ENCODE data around the gene UGT1A4.
"Not testable (repeated sequence)": the region's sequence is repeated elsewhere in the genome, so short reads cannot be mapped to it uniquely, and the experiment has no call there.

The UGT1A4 gene

GRCh38 chr2:233712611-233713261 lies 5.8 kb upstream of the UGT1A4 start, which contains the start of gene UGT1A5:
Gene UGT1A5, plus strand, starts transcription at chr2:233712907. Its CDS starts 85 bp downstream, at chr2:233712992.
- no peaks in the 10 kb centered on the region for H3K9me3 ChIP-seq (ENCODE audit: control insufficient read depth, low read length)
- no peak within 1 kb of the TSS for H3K27ac ChIP-seq (ENCODE audit: insufficient read depth, low read length, poor library complexity, severe bottlenecking)
- no peaks in the 10 kb centered on the region for H3K4me1 ChIP-seq (ENCODE audit: control insufficient read depth, insufficient read depth, low read length, poor library complexity, severe bottlenecking)
- H3K4me3 ChIP-seq (ENCODE audit: insufficient read depth, low read depth, low read length, poor library complexity, severe bottlenecking): no peak within 1 kb of the TSS
- no peak for DNase-seq
- peaks cover 5% of the 10 kb centered on the region for H3K27me3 ChIP-seq (replicated peaks; ENCODE audit: control insufficient read depth, insufficient read depth, low read length, poor library complexity, severe bottlenecking)
- no peaks in the 10 kb centered on the region for H3K36me3 ChIP-seq (ENCODE audit: control insufficient read depth, insufficient read depth, low read length)

DNA sequence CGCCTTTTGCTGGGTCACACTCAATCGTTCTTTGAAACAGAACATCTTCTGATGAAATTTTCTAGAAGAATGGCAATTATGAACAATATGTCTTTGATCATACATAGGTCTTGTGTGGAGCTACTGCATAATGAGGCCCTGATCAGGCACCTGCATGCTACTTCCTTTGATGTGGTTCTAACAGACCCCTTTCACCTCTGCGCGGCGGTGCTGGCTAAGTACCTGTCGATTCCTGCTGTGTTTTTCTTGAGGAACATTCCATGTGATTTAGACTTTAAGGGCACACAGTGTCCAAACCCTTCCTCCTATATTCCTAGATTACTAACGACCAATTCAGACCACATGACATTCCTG lies 5.3 kb upstream of the UGT1A4 start:
- no peaks in the 10 kb centered on the region for H3K36me3 ChIP-seq (ENCODE audit: control insufficient read depth, insufficient read depth, low read length)
- no peak for DNase-seq

GRCh38 chr2:233714121-233714520 lies 4.4 kb upstream of the UGT1A4 start:
- Histone ChIP-seq H3K27ac (ENCODE audit: insufficient read depth, low read length, poor library complexity, severe bottlenecking) (no peak overlapping the region), H3K27me3 (replicated peaks; ENCODE audit: control insufficient read depth, insufficient read depth, low read length, poor library complexity, severe bottlenecking) (peaks cover 2% of the 10 kb centered on the region), H3K4me3 (ENCODE audit: insufficient read depth, low read depth, low read length, poor library complexity, severe bottlenecking) (no peak overlapping the region), H3K36me3 (ENCODE audit: control insufficient read depth, insufficient read depth, low read length) (no peaks in the 10 kb centered on the region), H3K9me3 (ENCODE audit: control insufficient read depth, low read length) (no peaks in the 10 kb centered on the region), H3K4me1 (ENCODE audit: control insufficient read depth, insufficient read depth, low read length, poor library complexity, severe bottlenecking) (no peaks in the 10 kb centered on the region)
- no peak for DNase-seq

More for the DNA sequence above, 5.3 kb upstream of the UGT1A4 start:
- Histone ChIP-seq H3K4me1 (ENCODE audit: control insufficient read depth, insufficient read depth, low read length, poor library complexity, severe bottlenecking) (no peaks in the 10 kb centered on the region), H3K4me3 (ENCODE audit: insufficient read depth, low read depth, low read length, poor library complexity, severe bottlenecking) (no peak overlapping the region), H3K27ac (ENCODE audit: insufficient read depth, low read length, poor library complexity, severe bottlenecking) (no peak overlapping the region), H3K27me3 (replicated peaks; ENCODE audit: control insufficient read depth, insufficient read depth, low read length, poor library complexity, severe bottlenecking) (peaks cover 5% of the 10 kb centered on the region), H3K9me3 (ENCODE audit: control insufficient read depth, low read length) (no peaks in the 10 kb centered on the region)

DNA sequence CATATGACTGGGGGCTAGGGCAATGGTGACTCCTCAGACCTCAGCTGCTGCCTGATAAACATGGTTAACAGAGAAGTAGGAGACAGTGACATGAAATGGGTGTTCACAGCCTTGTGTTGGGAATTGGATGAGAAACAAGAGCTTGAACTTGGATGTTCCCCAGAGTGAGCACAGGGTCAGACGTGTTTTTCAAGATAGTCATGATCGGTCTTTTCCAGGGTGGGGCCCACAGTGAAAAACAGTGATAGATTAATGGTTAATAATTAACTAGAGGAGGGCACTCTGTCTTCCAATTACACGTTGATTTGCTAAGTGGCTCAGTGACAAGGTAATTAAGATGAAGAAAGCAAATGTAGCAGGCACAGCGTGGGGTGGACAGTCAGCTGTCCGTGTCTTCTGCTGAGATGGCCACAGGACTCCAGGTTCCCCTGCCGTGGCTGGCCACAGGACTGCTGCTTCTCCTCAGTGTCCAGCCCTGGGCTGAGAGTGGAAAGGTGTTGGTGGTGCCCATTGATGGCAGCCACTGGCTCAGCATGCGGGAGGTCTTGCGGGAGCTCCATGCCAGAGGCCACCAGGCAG lies 10.3 kb downstream of the UGT1A4 start, which contains the start of gene UGT1A3:
UGT1A3 (plus strand) TSS at position 320 of the 579 bp plus-strand sequence; CDS start at position 405, 85 bp downstream.
- no peaks in the 10 kb centered on the region for H3K27me3 ChIP-seq (replicated peaks; ENCODE audit: control insufficient read depth, insufficient read depth, low read length, poor library complexity, severe bottlenecking)
- H3K9me3 ChIP-seq (ENCODE audit: control insufficient read depth, low read length): no peaks in the 10 kb centered on the region
- H3K4me3 ChIP-seq (ENCODE audit: insufficient read depth, low read depth, low read length, poor library complexity, severe bottlenecking): no peak within 1 kb of the TSS
- H3K4me1 ChIP-seq (ENCODE audit: control insufficient read depth, insufficient read depth, low read length, poor library complexity, severe bottlenecking): no peaks in the 10 kb centered on the region
- H3K27ac ChIP-seq (ENCODE audit: insufficient read depth, low read length, poor library complexity, severe bottlenecking): no peak within 1 kb of the TSS
- no peak for DNase-seq
- no peaks in the 10 kb centered on the region for H3K36me3 ChIP-seq (ENCODE audit: control insufficient read depth, insufficient read depth, low read length)

DNA sequence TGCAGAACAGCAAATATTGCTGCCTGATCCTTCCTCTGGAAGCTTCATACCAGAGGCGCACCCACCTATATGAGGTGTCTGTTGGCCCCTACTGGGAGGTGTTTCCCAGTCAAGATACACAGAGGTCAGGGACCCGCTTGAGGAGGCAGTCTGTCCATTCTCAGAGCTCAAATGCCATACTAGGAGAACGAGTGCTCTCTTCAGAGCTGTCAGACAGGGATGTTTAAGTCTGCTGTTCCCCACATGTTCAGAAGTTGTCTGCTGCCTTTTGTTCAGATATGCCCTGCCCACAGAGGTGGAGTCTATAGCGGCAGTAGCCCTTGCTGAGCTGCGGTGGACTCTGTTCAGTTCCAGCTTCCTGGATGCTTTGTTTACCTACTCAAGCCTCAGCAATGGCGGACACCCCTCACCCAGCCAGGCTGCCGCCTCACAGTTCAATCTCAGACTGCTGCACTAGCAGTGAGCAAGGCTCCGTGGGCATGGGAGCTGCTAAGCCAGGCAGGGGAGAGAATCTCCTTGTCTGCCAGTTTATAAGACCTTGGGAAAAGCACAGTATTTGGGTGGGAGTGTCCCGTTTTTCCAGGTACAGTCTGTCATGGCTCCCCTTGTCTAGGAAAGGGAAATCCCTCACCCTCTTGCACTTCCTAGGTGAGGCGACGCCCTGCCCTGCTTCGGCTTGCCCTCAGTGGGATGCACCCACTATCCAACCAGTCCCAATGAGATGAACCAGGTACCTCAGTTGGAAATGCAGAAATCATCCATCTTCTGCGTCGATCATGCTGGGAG lies 18.5 kb downstream of the UGT1A4 start:
- not testable (repeated sequence) for DNase-seq; H3K27ac ChIP-seq (ENCODE audit: insufficient read depth, low read length, poor library complexity, severe bottlenecking); H3K36me3 ChIP-seq (ENCODE audit: control insufficient read depth, insufficient read depth, low read length); H3K27me3 ChIP-seq (replicated peaks; ENCODE audit: control insufficient read depth, insufficient read depth, low read length, poor library complexity, severe bottlenecking); H3K4me3 ChIP-seq (ENCODE audit: insufficient read depth, low read depth, low read length, poor library complexity, severe bottlenecking); H3K9me3 ChIP-seq (ENCODE audit: control insufficient read depth, low read length); H3K4me1 ChIP-seq (ENCODE audit: control insufficient read depth, insufficient read depth, low read length, poor library complexity, severe bottlenecking)

DNA sequence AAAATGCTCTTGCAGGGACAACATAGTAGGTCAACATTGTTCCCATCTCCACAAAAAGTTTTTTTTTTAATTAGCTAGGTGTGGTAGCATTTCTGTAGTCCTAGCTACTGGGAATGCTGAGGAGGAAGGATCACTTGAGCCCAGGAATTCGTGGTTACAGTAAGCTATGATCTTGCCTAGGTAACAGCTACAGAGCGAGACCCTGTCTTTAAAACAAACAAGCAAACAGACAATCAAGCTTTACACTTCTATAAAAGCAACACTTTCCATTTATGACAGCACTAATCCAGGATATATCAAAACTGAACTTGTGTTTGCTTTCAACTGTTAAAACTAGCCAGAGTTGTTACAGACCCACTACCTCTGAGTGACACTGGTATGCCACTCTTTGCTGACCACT lies 22.3 kb downstream of the UGT1A4 start:
- DNase-seq: no peak
- no peak overlapping the region for H3K4me3 ChIP-seq (ENCODE audit: insufficient read depth, low read depth, low read length, poor library complexity, severe bottlenecking)
- H3K27me3 ChIP-seq (replicated peaks; ENCODE audit: control insufficient read depth, insufficient read depth, low read length, poor library complexity, severe bottlenecking): no peaks in the 10 kb centered on the region
- no peak overlapping the region for H3K27ac ChIP-seq (ENCODE audit: insufficient read depth, low read length, poor library complexity, severe bottlenecking)
- H3K36me3 ChIP-seq (ENCODE audit: control insufficient read depth, insufficient read depth, low read length): no peaks in the 10 kb centered on the region
- no peaks in the 10 kb centered on the region for H3K9me3 ChIP-seq (ENCODE audit: control insufficient read depth, low read length)
- H3K4me1 ChIP-seq (ENCODE audit: control insufficient read depth, insufficient read depth, low read length, poor library complexity, severe bottlenecking): no peaks in the 10 kb centered on the region

DNA sequence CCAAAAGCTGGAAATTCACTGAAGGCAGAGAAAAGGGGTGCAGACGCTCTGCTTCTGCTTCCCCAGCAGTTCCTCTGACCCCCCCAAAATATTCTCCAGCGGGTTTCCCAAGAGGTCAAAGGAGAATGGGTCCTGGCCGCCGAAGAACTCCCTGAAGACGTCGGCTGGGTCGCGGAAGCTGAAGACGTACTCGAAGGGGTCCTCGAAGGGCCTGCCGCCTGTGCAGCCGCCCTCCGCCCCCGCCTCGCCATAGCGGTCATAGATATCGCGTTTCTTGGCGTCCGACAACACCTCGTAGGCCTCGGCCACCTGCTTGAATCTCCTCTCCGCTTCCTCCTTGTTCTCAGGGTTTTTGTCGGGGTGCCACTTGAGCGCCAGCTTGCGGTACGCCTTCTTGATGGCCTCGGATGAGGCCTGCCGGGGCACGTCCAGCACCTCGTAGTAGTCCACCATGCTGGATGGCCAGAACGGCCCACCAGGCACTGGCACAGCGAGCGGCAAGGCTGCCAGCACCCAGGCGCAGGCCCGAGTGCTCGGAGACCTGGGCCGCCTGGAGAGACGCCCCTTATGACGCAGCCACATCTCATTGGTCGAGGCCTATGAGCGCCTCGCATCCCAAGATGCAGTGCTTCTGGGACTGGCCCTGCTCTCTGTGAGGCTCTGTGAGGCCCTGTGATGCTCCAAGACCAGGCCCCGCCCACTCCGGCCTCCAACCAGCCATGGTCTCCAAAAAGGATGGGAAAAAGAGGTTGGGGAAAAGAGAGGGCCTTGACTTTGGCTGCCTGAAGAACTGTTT lies 25.1 kb downstream of the UGT1A4 start:
- Histone ChIP-seq H3K27me3 (replicated peaks; ENCODE audit: control insufficient read depth, insufficient read depth, low read length, poor library complexity, severe bottlenecking) (no peaks in the 10 kb centered on the region), H3K9me3 (ENCODE audit: control insufficient read depth, low read length) (no peaks in the 10 kb centered on the region), H3K4me1 (ENCODE audit: control insufficient read depth, insufficient read depth, low read length, poor library complexity, severe bottlenecking) (no peaks in the 10 kb centered on the region), H3K36me3 (ENCODE audit: control insufficient read depth, insufficient read depth, low read length) (no peaks in the 10 kb centered on the region), H3K4me3 (ENCODE audit: insufficient read depth, low read depth, low read length, poor library complexity, severe bottlenecking) (no peak overlapping the region), H3K27ac (ENCODE audit: insufficient read depth, low read length, poor library complexity, severe bottlenecking) (no peak overlapping the region)
- no peak for DNase-seq

DNA sequence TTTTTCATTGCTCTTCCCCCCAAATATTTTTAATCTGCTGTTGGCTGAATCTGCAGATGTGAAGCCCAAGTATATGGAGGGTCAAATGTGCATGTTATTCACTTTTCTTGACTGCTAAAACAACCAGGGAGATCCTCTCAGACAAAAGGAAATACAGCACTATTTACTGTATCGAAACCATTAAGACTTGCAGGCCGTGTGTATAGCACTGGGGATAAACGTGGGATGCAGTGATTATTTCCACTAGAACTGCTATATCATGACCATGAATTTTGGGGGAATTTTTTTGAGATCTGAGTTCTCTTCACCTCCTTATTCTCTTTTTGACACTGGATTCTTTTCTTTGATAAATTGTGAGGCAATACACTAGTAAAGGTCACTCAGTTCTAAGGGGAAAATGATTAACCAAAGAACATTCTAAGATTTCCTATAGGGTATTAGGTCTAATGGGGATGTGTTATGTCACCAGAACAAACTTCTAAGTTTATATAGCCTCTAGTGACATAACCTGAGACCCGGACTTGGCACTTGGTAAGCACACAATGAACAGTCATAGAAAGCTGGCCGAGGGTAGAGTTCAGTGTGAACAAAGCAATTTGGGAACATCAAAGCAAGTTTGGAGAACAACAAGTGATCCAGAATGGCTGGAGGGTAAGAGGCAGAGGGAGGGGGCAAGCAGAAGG lies 26.7 kb downstream of the UGT1A4 start:
- H3K4me1 ChIP-seq (ENCODE audit: control insufficient read depth, insufficient read depth, low read length, poor library complexity, severe bottlenecking): no peaks in the 10 kb centered on the region
- H3K36me3 ChIP-seq (ENCODE audit: control insufficient read depth, insufficient read depth, low read length): no peaks in the 10 kb centered on the region
- no peak for DNase-seq
- H3K27ac ChIP-seq (ENCODE audit: insufficient read depth, low read length, poor library complexity, severe bottlenecking): no peak overlapping the region
- H3K27me3 ChIP-seq (replicated peaks; ENCODE audit: control insufficient read depth, insufficient read depth, low read length, poor library complexity, severe bottlenecking): no peaks in the 10 kb centered on the region
- H3K9me3 ChIP-seq (ENCODE audit: control insufficient read depth, low read length): no peaks in the 10 kb centered on the region
- H3K4me3 ChIP-seq (ENCODE audit: insufficient read depth, low read depth, low read length, poor library complexity, severe bottlenecking): no peak overlapping the region

- H3K9me3 ChIP-seq (ENCODE audit: control insufficient read depth, low read length); DNase-seq; H3K4me3 ChIP-seq (ENCODE audit: insufficient read depth, low read depth, low read length, poor library complexity, severe bottlenecking); H3K36me3 ChIP-seq (ENCODE audit: control insufficient read depth, insufficient read depth, low read length); H3K4me1 ChIP-seq (ENCODE audit: control insufficient read depth, insufficient read depth, low read length, poor library complexity, severe bottlenecking); H3K27ac ChIP-seq (ENCODE audit: insufficient read depth, low read length, poor library complexity, severe bottlenecking); H3K27me3 ChIP-seq (replicated peaks; ENCODE audit: control insufficient read depth, insufficient read depth, low read length, poor library complexity, severe bottlenecking): not testable (repeated sequence)
Measured at GRCh38 chr2:233745838-233746237, 27.3 kb downstream of the UGT1A4 start.

Measured in effector memory CD4-positive, alpha-beta T cell (primary cell).